Naive thymus-derived CD8-positive, alpha-beta T cell (primary cell): Measurements from ENCODE around the gene SLC2A9. TPM values are rescaled to one million over a fixed set of nuclear protein-coding genes. Genes with fewer than 3 reads are reported as not detected.

Experiments used
- ATAC-seq, 2 donors: fragments of 150-1000 bp; cut with Tn5 transposase in 1 of 2; sonication (Bioruptor Pico), chemical (Tn5 transposase) in 1 of 2; 1 replicate in 1 of 2; 2 replicates in 1 of 2; pipeline ENCODE4 v1.10.0; 2021; ENCODE audit warnings: mild to moderate bottlenecking in 2 of 2, moderate library complexity in 2 of 2
- POLR2A ChIA-PET: fragments of 350-600 bp; sonication (Branson Sonifier 250); formaldehyde crosslinking; loops from one replicate; lab custom pipeline; 2021; ENCODE audit warnings: antibody characterized with exemption; lab: Charles Lee
- DNase-seq, 10 donors: peaks; one replicate each; pipeline versions ENCODE4 v3.0.0 to v3.0.0-alpha.2; 2020 to 2022
- H3K27ac Mint-ChIP-seq, 10 donors: one replicate each; pipeline ENCODE4 v1.8.0; 2020 to 2022; ENCODE audit warnings: mild to moderate bottlenecking in 10 of 10, mixed read lengths in 10 of 10, moderate library complexity in 4 of 10, inconsistent platforms in 1 of 10
- H3K27me3 Mint-ChIP-seq, 5 donors: one replicate each; pipeline ENCODE4 v1.8.0; 2021 to 2022; ENCODE audit warnings: mixed read lengths in 5 of 5
- H3K36me3 Mint-ChIP-seq, 3 donors: one replicate each; pipeline ENCODE4 v1.8.0; 2020 to 2022; ENCODE audit warnings: mixed read lengths in 3 of 3, mild to moderate bottlenecking in 2 of 3, inconsistent platforms in 1 of 3
- H3K4me1 Mint-ChIP-seq, 4 donors: one replicate each; pipeline ENCODE4 v1.8.0; 2021 to 2022; ENCODE audit warnings: mixed read lengths in 4 of 4
- H3K4me3 Mint-ChIP-seq, 10 donors: one replicate each; pipeline ENCODE4 v1.8.0; 2020 to 2022; ENCODE audit warnings: mild to moderate bottlenecking in 10 of 10, mixed read lengths in 10 of 10, moderate library complexity in 6 of 10, inconsistent platforms in 1 of 10
- H3K9me3 Mint-ChIP-seq, 9 donors: one replicate each; pipeline ENCODE4 v1.8.0; 2020 to 2022; ENCODE audit warnings: mixed read lengths in 9 of 9, mild to moderate bottlenecking in 3 of 9, inconsistent platforms in 1 of 9, moderate library complexity in 1 of 9
- polyA plus RNA-seq, 3 donors: library from polyadenylated mRNA; unstranded; fragments of 300-500 nt; fragmentation: Illumina TruSeq; gene quantifications; one replicate each; pipeline ENCODE4 v1.2.3, GENCODE V29; 2021
- total RNA-seq, 8 experiments: library from RNA in 2 of 8; stranded (reverse) in 2 of 8; gene quantifications; one replicate each; pipeline ENCODE4 v1.2.3 and lab custom pipeline; 2021 to 2026

The SLC2A9 gene
- total and polyA plus RNA-seq, 5 experiments from 2014 or later = 0.37 to 3.4 (median 1.9) TPM; not detected in 1

GRCh38 chr4:9899306-9900055 is 121.8 kb downstream of the SLC2A9 start:
- ATAC-seq = no peak
- no peak overlapping the region for H3K27ac Mint-ChIP-seq
- H3K36me3 Mint-ChIP-seq = no peaks in the 10 kb centered on the region
- POLR2A ChIA-PET = no interaction called here
- peaks cover 0 to 12% (median 5%) of the 10 kb centered on the region in 5 donors for H3K27me3 Mint-ChIP-seq
- no peaks in the 10 kb centered on the region for H3K9me3 Mint-ChIP-seq
- H3K4me1 Mint-ChIP-seq = no peaks in the 10 kb centered on the region
- DNase-seq = no peak
- no peak overlapping the region for H3K4me3 Mint-ChIP-seq

DNA sequence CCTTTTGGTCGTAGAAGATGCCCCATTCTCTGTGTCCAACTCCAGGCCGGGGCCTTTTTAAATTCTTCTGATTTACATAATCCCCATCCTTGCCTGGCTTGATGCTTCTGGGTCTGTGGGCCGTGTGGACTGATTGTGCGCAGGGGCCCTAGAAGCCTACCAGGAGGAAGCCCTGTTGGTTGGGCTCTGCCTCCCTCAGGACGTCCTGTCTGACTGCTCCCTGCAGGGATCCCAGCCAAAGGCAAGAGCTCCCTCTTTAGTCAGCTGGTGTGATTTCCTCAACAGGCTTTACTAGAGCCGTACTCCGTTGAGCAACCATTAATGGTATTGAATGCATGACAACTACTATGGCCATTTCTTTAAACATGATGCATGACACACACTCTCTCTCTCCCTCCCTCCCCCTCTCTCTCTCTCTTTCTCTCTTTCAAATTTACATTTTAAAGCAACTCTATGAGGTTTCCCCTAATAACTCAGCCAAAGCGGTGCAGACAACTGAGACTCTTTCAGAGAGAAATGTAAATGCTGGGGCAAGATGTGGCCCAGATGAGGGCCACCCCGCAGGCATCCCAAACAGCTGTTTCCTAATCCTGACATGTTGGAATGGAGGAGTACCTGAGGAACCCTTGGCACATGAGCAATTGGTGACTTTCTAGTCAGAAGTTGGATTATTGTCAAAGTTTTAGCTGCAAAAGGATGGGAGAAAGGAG is 122.5 kb downstream of the SLC2A9 start:
- Mint-ChIP-seq H3K4me3 (no peak overlapping the region), H3K27me3 (peaks cover 0 to 12% (median 5%) of the 10 kb centered on the region in 5 donors), H3K9me3 (no peaks in the 10 kb centered on the region), H3K36me3 (no peaks in the 10 kb centered on the region), H3K27ac (no peak overlapping the region), H3K4me1 (no peaks in the 10 kb centered on the region)
- DNase-seq (no peak), ATAC-seq (no peak)
- POLR2A ChIA-PET = no interaction called here

GRCh38 chr4:9895333-9895705 is 126.0 kb downstream of the SLC2A9 start:
- Mint-ChIP-seq H3K27me3 (peaks cover 0 to 10% (median 6%) of the 10 kb centered on the region in 5 donors), H3K27ac (no peak overlapping the region), H3K4me3 (no peak overlapping the region), H3K4me1 (no peaks in the 10 kb centered on the region), H3K9me3 (no peaks in the 10 kb centered on the region), H3K36me3 (no peaks in the 10 kb centered on the region)
- DNase-seq (no peak), ATAC-seq (no peak)
- POLR2A ChIA-PET = no interaction called here

DNA sequence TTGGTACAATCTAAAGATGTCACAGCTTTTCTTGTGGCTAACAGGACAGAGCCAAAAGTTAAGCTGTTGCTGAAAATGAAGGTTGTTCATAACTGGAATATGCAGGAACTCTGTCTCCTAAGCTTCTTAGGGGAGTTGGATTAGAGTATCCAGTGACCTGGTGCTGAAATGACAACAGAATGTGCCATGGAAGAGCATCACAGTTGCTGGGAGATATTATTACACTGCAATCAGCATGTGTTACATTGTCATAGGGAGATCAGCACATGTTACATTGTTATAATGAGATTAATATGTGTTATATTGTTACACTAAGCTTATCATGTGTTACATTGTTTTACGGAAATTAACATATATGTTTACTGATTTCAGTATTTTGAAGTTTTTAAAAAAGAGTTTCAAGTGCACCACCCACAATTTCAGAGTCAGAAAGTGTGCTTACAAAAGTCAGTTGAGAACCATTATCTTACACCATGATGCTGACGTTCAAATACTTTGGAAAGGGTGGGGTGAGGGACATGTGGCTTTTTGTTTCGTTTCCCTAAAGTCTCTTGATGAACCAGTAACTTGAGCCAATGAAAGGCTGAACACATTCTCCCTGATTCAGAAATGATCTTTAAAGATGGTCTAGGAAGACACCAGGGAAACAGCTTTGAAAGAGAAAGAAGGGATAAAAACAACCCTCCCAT is 126.5 kb downstream of the SLC2A9 start:
- Mint-ChIP-seq H3K4me1 (no peaks in the 10 kb centered on the region), H3K4me3 (no peak overlapping the region), H3K27ac (no peak overlapping the region), H3K27me3 (peaks cover 0 to 8% (median 4%) of the 10 kb centered on the region in 5 donors), H3K36me3 (no peaks in the 10 kb centered on the region), H3K9me3 (no peaks in the 10 kb centered on the region)
- ATAC-seq (no peak), DNase-seq (no peak)
- POLR2A ChIA-PET = no interaction called here

GRCh38 chr4:9893329-9894108 is 127.8 kb downstream of the SLC2A9 start:
- H3K4me3 Mint-ChIP-seq = no peak overlapping the region
- H3K36me3 Mint-ChIP-seq = no peaks in the 10 kb centered on the region
- H3K4me1 Mint-ChIP-seq = no peaks in the 10 kb centered on the region
- H3K9me3 Mint-ChIP-seq = no peaks in the 10 kb centered on the region
- ATAC-seq (no peak), DNase-seq (no peak)
- peaks cover 0 to 7% (median 0%) of the 10 kb centered on the region in 5 donors for H3K27me3 Mint-ChIP-seq
- H3K27ac Mint-ChIP-seq = no peak overlapping the region
- POLR2A ChIA-PET = no interaction called here

DNA sequence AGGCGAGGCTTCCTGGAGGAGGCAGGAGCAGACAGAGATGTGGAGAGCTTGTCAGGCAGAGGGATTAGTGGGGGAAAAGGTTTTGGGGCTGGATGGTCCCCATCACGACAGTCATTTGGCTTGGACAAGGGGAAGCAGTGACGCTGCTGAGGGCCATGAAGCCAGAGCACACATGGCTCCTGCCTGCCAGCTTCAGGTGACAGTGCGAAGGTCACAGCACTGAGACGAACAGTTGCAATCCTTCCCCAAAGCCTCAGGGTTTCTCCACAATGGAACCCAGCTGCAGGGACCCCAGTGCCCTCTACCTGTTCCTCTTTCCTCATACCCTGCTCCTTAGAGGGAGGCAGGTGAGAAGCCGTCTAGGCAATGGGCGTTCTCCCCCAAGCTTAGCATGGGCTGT is 129.6 kb downstream of the SLC2A9 start:
- Mint-ChIP-seq H3K9me3 (no peaks in the 10 kb centered on the region), H3K27me3 (peaks cover 0 to 7% (median 0%) of the 10 kb centered on the region in 5 donors), H3K36me3 (no peaks in the 10 kb centered on the region), H3K27ac (no peak overlapping the region), H3K4me1 (no peaks in the 10 kb centered on the region), H3K4me3 (no peak overlapping the region)
- ATAC-seq = no peak
- POLR2A ChIA-PET = no interaction called here
- DNase-seq = no peak

DNA sequence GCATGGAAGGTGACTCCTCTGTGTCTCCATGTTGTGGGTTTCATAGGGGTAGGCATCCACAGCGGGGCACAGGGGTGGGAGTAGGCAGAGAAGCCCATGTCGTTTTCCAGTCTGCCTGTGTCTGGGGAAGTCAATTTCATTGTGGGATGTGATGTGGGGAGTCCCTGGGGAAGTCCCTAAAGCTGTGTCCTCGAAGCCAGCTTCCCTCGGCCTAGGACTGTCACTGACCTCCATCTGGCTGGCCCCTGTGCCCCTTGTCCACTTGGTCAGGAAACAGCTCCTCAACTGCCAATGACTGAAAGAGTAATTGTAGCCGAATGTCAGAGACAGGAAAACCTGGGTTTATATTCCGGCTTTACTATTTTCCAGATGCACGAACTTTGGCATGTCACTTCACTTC is 130.2 kb downstream of the SLC2A9 start:
- Mint-ChIP-seq H3K4me1 (no peaks in the 10 kb centered on the region), H3K36me3 (no peaks in the 10 kb centered on the region), H3K9me3 (no peaks in the 10 kb centered on the region), H3K27me3 (peaks cover 0 to 7% (median 0%) of the 10 kb centered on the region in 5 donors), H3K4me3 (no peak overlapping the region), H3K27ac (no peak overlapping the region)
- ATAC-seq (no peak), DNase-seq (no peak)
- POLR2A ChIA-PET = no interaction called here

DNA sequence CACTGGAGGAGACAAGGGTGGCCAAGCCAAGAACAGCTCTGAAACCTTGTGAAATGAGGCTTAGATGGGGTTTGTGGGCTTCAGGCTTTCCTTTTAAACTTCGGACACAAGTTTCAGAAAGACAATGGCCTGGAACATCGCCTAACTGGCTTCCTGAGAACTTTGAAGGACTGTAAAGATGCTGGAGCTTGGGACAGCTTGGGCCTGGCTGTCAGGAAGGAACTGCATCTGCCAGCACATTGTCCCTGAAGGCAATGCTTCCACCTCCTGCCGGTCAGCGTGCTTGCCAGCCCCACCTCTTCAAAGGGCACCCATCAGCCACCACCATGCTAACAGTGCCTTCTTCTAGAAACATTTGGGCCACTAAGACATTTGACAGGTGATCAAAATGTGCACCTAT is 132.0 kb downstream of the SLC2A9 start:
- ATAC-seq (no peak), DNase-seq (no peak)
- Mint-ChIP-seq H3K27ac (no peak overlapping the region), H3K4me1 (no peaks in the 10 kb centered on the region), H3K27me3 (peaks cover 0 to 7% (median 2%) of the 10 kb centered on the region in 5 donors), H3K4me3 (no peak overlapping the region), H3K36me3 (no peaks in the 10 kb centered on the region), H3K9me3 (no peaks in the 10 kb centered on the region)
- POLR2A ChIA-PET = no interaction called here

- DNase-seq (no peak), ATAC-seq (no peak)
- peaks cover 0 to 7% (median 2%) of the 10 kb centered on the region in 5 donors for H3K27me3 Mint-ChIP-seq
- no peak overlapping the region for H3K27ac Mint-ChIP-seq
- H3K4me3 Mint-ChIP-seq = no peak overlapping the region
- H3K4me1 Mint-ChIP-seq = no peaks in the 10 kb centered on the region
- POLR2A ChIA-PET = no interaction called here
- no peaks in the 10 kb centered on the region for H3K9me3 Mint-ChIP-seq
- H3K36me3 Mint-ChIP-seq = no peaks in the 10 kb centered on the region
Observed at GRCh38 chr4:9885958-9886357, 135.3 kb downstream of the SLC2A9 start.

- peaks cover 0 to 6% (median 0%) of the 10 kb centered on the region in 5 donors for H3K27me3 Mint-ChIP-seq
- H3K9me3 Mint-ChIP-seq = no peaks in the 10 kb centered on the region
- peak overlapping the region in 1 of 10 donors; percentile 27 for H3K27ac Mint-ChIP-seq
- no peaks in the 10 kb centered on the region for H3K36me3 Mint-ChIP-seq
- H3K4me1 Mint-ChIP-seq = no peaks in the 10 kb centered on the region
- no peak for ATAC-seq
- POLR2A ChIA-PET = interaction anchor here (0.6 kb wide), 1 partner anchor 153 kb away, joined by 3 read pairs; no protein-coding TSS in a partner anchor
- no peak overlapping the region for H3K4me3 Mint-ChIP-seq
- DNase-seq = no peak
Observed at GRCh38 chr4:9880406-9881197, 140.7 kb downstream of the SLC2A9 start.

- ATAC-seq (no peak), DNase-seq (no peak)
- no peaks in the 10 kb centered on the region for H3K9me3 Mint-ChIP-seq
- no peak overlapping the region for H3K4me3 Mint-ChIP-seq
- POLR2A ChIA-PET = no interaction called here
- H3K4me1 Mint-ChIP-seq = no peaks in the 10 kb centered on the region
- peaks cover 0 to 13% (median 0%) of the 10 kb centered on the region in 5 donors for H3K27me3 Mint-ChIP-seq
- no peaks in the 10 kb centered on the region for H3K36me3 Mint-ChIP-seq
- no peak overlapping the region for H3K27ac Mint-ChIP-seq
Observed at GRCh38 chr4:9877123-9877522, 144.2 kb downstream of the SLC2A9 start.

GRCh38 chr4:9875516-9875915 is 145.8 kb downstream of the SLC2A9 start:
- Mint-ChIP-seq H3K36me3 (no peaks in the 10 kb centered on the region), H3K9me3 (no peaks in the 10 kb centered on the region), H3K4me3 (no peak overlapping the region), H3K27me3 (peaks cover 0 to 13% (median 0%) of the 10 kb centered on the region in 5 donors), H3K4me1 (peaks cover 0 to 3% (median 0%) of the 10 kb centered on the region in 4 donors), H3K27ac (no peak overlapping the region)
- DNase-seq (no peak), ATAC-seq (no peak)
- POLR2A ChIA-PET = no interaction called here
